ENCODE measurements around the gene POLR3E.

GRCh38 chr16:22337045-22337444 is 39.8 kb downstream of the POLR3E start:
- TF ChIP-seq JUN (IDR thresholded peaks at IDR 0.05; ENCODE audit: borderline replicate concordance, insufficient read depth, insufficient read length, low read depth) (no peak), EZH2 (IDR thresholded peaks at IDR 0.05; ENCODE audit: borderline replicate concordance, low read depth, low read length, severe bottlenecking) (no peak), POLR2A (IDR thresholded peaks at IDR 0.05; ENCODE audit: low read depth, low read length) (no peak)
- TF ChIP-seq, protein P1, sequence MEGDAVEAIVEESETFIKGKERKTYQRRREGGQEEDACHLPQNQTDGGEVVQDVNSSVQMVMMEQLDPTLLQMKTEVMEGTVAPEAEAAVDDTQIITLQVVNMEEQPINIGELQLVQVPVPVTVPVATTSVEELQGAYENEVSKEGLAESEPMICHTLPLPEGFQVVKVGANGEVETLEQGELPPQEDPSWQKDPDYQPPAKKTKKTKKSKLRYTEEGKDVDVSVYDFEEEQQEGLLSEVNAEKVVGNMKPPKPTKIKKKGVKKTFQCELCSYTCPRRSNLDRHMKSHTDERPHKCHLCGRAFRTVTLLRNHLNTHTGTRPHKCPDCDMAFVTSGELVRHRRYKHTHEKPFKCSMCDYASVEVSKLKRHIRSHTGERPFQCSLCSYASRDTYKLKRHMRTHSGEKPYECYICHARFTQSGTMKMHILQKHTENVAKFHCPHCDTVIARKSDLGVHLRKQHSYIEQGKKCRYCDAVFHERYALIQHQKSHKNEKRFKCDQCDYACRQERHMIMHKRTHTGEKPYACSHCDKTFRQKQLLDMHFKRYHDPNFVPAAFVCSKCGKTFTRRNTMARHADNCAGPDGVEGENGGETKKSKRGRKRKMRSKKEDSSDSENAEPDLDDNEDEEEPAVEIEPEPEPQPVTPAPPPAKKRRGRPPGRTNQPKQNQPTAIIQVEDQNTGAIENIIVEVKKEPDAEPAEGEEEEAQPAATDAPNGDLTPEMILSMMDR (IDR thresholded peaks at IDR 0.05; ENCODE audit: extremely low read depth in 1 of 2, insufficient read depth in 1 of 2, low read depth in 1 of 2, low read length in 2 of 2): no peak
